GM19455 (cell line): ENCODE data around the gene SMC1B.
"Not testable (repeated sequence)": the region's sequence is repeated elsewhere in the genome, so short reads cannot be mapped to it uniquely, and the experiment has no call there.

Source experiments
- ATAC-seq: cut with Tn5 transposase; IDR thresholded peaks from one replicate; pipeline ENCODE4 v1.9.1; 2021; ENCODE audit not compliant: unreplicated experiment

Gene SMC1B

DNA sequence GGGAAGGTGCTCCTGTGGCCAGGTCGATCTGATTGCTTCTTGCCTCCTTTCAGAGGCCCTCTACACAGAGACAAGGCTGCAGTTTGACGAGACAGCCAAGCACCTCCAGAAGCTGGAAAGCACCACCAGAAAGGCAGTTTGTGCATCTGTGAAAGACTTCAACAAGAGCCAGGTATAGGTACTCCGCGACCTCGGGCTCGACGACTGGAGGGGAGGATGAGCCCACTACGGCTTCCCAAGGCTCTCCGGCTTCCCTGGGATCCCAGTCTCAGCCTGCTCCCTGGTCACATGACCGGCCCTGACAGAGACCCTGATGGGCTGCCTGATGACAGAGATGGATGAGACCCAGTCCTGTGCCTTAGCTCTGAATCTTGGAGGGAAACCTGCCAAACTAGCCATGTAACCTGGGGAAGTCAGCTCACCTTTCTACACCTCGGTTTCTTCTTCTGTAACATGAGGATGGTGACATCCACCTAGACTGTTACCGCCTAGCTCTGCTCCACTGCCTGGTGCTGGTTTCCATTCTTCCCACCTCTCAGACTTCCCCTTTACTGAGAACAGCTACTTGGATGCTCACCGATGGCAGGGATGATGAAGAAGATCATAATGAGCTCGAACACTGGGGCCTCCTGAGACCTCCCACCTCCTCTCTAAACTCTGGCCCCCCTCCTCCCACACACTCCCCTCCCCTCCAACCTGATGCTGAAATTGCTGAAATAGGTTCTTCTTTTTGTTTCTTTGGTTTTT, 9.0 kb upstream of the SMC1B start:
- no peak for ATAC-seq

DNA sequence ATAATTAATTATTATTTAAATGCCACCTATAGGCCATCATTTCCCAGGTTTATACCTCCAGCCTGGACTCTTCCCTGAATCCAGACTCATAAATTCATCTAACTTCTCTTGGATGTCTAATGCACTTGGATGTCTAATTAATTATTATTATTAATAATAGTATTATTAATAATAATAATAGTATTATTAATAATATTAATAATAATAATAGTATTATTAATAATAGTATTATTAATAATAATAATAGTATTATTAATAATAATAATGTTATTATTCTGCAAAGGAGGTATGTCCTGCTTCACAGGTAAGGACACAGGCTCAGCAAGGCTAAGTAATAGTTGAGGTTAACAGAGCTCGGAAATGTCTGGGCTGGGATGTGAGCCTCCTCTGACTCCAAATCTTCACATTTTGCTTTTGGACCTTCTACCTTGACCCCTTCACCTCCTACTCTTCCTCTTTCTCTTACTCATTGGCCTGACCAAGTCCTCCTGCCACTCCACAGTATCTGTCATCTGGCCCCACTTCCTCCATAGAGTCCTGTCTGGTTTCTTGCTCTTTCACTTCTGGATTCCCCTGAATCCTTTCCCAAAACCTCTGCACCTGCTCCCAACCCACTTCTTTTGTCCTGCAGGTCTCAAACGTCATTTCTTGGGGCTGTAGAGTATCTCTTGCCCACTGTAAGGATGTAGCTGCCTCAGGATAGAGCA, 8.1 kb upstream of the SMC1B start:
- no peak for ATAC-seq

DNA sequence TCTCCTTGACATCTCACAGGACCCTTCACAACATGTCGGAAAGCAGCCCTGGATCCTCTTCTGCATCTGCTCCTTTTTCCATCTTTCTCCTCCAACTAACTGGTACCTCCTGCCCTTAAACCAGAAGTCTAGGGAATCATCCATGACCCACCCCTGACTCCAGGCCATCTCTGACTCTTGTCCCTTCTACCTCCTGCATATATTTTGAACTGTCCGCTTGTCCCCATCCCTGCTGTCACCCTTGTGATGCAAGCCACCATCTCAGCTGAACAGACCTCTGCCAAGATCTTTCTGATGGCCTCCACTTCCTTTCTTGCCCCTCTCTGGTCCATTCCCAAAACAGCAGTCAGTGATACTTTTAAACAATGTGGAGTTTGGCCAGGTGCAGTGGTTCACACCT, 7.1 kb upstream of the SMC1B start:
- no peak for ATAC-seq

DNA sequence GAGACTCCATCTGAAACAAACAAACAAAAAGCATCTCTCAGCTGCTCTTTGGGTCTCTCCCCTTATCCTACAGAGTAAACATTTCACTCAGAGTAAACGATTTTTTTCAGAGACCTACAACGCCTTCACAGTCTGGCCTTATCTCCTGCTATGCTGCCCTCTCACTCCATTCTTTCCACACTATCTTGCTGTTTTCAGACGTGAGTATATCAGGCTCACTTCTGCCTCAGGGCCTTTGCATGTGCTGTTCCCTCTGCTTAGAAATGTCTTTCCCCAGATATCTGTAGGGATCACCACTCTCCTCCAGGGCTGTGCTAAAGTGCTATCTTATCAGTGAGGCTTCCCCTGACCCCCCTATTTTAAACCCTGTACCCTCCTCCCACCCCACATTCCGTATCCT, 6.6 kb upstream of the SMC1B start:
- no peak for ATAC-seq

DNA sequence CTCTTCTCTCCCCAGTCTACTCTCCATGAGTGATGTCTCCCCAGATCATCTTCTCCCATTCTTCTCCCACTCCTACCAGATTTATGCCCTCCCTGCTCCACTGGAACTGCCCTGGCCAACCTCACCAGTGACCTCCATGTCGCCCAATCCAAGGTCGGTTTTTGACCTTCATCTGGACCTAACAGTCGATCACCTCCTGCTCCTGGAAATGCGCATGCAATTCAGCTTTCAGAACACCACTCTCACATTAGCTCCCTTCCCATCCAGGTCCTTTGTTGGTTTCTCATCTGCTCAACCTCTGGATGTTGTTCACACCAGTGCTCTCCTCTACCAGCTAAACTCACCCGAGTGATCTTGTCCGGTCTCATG, 5.4 kb upstream of the SMC1B start:
- no peak for ATAC-seq

DNA sequence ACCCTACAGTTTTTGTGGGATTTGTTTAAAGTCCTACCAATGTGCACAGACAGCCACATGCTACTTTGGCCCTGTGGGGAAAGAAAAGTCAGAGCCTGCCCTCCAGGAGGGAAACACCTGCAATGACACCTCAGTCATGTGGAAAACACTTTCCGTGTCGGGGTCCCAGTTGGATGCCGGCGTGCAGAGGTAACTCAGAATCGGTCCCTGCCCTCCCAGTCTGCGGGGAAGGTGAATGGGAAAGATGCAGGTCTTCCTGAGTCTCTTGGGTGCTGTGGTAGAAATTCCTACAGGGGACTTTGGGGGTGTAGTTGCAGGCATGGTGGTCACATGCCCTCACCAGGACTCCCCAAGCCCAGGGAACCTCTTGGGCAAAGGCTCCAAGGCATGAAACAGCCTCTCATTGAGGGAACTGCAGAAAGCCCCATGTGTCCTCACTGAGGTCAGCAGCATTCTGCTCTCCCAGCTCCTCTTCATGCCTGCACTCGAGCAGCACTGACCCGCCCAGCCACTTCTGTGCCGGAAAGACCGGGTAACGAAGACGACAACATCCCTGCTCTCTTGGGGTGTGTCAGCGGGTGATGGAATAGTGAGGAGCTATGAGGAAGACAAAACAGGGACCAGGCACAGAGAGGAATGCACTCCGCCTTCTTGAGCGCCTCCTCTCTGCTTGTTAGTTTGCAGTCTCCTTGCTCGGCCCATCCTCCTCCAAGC, 4.8 kb upstream of the SMC1B start:
- ATAC-seq = no peak

DNA sequence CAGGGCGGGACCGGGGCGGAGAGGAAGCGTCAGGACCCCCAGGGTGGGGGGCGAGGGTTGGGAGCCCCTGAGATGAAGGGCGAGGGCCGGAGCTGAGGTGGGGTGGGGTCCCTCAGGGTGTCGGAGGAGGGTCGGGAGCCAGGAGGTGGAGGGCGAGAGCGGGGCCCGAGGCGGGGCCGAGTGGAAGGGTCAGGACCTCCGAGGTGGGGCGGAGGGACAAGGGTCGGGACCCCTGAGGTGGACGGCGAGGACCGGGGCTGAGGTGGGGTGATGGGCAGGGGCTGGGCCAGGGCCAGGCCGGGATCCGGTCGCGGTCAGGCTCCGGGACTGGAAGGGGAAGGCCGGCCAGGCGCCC, 409 bp downstream of the SMC1B start:
- ATAC-seq = no peak

DNA sequence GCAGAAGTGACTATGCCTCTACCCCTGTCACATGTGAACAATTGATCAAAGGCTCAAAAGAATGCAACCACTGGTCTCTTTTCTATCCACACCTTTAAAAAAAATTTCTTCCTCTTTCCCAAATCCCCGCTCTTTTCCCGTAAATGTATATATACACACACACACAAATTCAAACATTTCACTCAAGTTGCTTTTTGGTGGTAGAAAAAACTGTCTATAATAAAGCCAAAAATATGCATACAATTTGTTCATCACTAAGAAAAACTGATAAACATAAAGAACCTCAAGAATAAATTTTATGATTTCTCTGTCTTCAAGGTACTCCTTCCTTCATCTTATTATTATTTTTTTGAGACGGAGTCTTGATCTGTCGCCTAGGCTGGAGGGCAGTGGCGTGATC, 5.6 kb downstream of the SMC1B start:
- ATAC-seq = no peak

DNA sequence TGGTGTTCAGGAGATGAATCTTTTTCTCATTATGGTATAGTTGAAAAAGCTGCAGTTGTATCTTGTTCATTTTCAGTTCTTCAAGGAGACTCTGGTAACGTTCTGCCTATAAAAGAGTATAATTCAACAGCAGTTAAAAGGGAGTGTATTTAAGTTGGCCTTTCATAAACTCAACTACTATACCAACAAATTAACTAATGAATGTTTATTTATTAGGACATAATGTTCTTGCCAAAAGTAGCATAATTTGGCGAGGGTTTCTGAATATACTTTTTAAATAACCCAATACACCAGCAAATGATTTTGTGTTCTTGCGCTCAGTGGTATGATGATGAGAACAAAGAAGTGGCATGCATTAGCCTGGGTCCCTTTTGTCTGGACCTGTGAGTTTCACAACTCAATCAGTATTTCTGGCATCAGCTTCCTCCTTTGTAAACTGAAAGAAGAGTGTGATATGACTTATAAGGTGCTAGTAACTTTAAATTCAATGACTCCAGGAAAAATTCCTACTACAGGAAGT, 10.9 kb downstream of the SMC1B start:
- no peak for ATAC-seq

DNA sequence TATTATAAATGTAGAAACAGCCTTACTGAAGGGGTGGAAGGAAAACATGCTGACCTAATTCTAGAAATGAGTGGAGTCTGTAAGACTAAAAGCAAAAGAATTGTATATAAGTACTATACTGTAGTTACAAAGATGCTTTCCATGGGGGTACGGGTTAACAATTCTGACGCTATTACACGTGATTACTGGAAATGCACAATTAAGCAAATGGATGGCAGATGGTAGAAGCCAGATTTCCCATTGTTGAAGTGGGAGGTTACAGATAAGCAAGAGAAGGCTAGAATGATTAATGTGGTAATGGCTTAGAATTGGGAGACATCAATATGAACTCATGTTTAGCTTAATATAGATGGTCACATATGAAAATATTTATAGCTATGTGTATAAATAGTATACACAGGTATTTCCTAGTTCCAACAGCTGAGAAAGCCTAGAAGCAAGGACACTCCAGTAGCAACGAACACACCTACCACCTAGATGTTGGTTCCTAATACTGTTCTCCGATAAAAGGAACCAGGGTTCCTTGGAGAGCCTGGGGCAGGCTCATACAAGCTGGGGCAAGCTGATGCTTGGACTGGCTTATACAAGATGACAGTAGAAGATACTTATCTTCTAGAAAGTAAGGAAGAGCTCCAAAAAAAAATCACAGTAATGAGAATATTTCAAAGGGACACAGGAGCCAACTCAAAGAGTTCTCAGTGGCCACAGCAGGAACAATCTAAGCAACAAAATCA, 13.5 kb downstream of the SMC1B start:
- no peak for ATAC-seq

DNA sequence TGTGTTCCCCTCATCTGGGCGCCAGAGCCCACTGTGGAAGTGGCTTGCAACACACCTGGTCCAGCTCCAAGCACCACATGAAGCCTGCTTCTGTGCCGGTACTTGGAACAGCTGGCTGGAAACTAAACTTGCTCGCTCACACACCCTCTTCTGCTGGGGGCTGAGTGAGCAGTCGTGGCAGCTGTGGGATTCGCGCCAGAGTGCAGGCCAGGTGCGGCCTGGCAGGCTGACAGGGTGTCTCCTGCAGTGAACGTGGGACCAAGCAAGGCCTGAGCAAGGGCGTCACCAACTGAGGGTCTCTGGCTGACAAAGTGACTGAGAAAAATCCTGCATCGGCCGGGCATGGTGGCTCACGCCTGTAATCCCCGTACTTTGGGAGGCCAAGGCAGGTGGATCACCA, 15.2 kb downstream of the SMC1B start:
- no peak for ATAC-seq

DNA sequence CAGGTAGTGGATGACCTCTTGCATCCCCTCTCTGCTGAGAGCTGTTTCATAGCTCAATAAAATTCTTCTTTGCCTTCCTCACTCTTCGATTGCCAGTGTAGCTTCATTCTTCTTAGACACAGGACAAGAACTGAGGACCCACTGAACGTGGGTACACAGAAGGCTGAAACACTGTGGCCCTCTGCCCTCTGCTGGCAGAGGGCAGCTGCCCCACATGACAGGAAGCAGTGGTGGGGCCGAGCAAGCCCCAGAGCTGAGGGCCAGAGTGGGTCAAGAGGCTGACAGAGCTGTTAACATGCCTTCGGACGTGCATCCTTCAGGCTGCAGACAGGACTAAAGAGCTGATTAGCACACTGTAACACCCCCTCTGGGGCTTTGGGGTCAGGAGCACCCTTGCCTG, 15.6 kb downstream of the SMC1B start:
- no peak for ATAC-seq

DNA sequence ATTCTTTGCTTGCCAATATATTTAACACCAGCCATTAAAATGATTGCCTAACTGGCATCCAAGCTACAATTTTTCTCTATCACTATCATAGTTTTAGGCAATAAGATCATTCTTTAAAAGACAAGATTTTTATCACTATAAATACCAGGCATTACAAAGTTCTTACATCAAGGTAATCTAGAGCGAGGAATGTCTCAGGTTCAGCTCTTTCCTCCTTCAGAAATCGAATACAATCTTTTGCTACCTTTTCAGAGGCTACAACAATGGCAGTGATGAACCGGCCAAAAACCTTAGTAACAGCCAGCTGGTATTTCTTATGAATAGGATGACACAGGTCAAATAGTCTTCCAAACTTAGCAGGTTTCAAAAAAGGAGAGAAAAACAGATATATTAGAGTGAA, 23.9 kb downstream of the SMC1B start:
- no peak for ATAC-seq

DNA sequence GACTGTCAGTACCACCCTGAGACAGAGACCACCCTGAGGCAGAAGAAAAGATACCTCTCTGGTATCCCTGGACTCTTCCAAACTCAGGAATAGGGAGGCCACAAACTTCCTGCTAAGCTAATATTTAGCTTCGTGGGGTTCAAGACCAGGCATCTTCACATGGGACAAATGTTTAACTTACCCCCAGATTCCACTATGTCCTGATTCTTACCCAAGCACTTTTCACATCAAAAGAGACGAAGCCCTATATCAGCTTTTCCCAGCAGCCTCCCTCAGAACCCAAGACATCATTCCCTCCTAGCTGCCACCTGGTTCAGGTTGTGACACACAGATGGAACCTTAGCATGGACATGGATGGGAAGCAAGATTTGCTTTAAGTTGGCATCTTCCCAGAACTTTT, 32.1 kb downstream of the SMC1B start:
- no peak for ATAC-seq

DNA sequence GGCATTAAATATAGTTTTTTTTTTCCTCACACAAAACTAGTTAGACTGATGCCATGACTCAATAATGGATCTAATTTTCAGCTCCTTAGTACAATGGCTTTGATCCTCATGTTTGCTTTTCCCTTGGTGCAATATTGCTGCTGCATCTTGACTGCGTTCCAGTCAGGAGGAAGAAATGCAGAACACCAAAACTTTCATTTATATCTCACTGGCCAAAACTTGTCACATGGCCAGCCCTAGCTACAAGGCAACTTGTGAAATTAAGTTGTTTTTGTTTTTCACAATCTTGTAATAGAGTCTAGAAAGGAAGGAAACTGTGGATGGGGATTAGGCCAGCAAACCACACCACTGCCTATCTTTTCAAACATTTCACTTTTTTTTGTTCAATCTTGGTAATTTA, 36.7 kb downstream of the SMC1B start:
- ATAC-seq = no peak

DNA sequence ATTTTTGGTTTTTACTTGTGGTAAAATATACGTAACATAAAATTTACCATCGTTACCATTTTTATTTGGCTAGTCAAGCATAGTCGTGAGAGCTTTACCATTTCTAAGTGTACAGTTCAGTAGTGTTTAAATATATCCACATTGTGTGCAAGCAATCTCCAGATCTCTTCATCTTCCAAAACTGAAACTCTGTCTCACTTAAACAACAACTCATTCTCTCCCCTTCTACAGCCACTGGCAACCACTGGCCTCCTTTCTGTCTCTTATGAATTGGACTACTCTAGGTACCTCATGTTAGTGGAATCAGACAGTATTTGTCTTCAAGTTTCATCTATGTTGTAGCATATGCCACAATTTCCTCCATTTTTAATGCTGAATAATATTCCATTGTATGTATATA, 37.4 kb downstream of the SMC1B start:
- no peak for ATAC-seq

DNA sequence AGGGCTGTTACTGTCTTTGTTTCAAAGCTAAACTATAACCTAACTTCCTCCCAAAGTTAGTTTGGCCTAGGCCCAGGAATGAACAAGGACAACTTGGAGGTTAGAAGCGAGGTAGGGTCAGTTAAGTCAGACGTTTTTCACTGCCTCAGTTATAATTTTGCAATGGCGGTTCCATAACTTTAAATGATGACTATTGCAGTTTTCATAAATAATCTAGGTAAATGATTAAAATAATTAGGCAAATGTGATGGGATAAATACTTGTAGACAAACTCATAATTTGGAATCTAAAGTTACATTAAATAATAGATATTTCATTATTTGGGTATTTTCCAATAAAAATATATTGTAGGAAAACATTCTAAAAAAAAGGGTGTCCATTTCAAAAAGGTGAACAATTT, 39.8 kb downstream of the SMC1B start:
- ATAC-seq = not testable (repeated sequence)

DNA sequence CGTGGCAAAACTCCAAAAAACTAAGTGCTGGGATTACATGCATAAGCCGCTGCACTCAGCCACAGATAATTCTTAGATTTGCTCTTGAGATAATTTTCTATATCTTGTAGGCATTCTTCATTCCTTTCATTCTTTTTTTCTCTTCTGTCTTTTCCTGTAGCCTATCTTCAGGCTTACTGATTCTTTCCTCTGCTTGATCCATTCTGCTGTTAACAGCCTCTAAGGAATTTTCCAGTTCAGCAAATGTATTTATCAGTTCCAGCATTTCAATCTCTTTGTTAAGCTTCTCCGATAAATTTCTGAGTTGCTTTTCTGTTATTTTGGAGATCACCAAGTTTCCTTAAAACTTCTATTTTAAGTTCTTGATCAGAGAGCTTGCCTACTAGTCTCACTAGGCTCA, 46.7 kb downstream of the SMC1B start:
- no peak for ATAC-seq

DNA sequence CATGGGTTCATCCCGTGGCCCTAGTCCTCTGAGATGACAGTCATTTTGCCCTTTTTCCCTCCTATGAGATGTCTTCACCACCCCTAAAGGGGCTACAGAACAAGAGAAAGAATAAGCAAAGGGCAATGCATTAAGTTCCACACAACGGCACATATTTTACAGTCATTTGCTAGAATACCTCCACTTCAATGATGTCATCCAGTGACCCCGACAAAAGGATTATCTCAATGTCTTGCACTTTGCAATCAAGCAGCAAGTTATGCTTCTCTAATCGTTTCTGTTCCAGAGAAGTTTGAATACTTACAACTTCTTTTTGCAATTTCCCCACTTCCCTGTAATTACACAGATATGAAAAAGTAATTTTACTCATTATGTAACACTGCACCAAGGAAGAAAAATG, 53.8 kb downstream of the SMC1B start:
- ATAC-seq = no peak

DNA sequence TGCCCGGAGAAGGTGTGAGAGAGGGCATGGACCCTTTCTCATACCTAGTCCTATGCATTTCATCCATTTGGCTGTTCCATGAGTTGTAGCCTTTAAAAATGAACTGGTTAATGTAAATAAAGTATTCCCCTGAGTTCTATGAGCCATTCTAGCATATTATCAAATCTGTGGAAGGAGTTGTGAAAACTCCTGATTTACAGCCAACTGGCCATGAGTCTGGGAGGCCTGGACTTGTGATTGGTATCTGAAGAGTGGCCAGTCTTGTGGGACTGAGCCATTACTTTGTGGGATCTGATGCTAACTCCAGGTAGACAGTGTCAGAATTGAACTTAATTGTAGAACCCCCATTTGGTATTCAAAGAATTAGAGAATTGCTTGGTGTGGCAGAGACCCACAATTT, 55.3 kb downstream of the SMC1B start:
- ATAC-seq = no peak

DNA sequence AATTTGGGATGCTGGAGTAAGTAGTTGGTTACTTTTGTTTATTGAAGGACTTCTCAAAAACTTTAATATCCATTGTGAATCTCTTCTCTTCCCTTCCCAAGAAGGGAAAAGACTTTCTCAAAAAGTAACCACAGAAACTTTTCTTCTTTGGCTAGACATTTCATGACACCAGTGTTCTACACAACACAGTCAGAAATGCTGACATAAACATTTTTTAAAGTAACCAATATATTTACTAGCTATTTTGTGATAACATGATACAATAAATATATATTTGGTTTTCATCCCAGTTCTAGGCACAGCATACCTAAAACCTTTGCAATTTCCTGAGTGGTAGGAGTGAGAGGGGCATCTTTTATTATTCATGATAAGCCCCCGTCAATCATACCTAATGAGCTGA, 55.9 kb downstream of the SMC1B start:
- ATAC-seq = no peak

DNA sequence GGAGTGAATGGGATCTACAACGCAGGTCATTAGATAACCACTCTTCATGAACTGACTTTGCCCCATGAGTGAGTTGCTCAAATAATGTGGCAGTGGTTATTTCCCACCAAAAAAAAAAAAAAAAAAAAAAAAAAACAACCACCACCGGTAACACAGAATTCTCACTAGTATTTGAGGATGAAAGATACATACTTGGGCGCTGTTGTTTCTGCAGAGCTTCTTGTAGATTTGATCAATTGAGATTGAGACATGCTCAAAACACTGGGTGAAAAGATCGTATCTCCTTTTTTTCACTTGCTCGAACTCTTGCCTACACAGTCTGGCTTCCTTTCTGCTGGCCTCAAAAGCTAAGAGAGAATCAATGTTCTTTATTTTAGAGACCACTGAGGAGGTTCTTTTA, 59.6 kb downstream of the SMC1B start:
- ATAC-seq = no peak
